CD4-positive, alpha-beta T cell treated with Interleukin-21 for 1 hour (primary cell): ENCODE measurements around the gene GPC5.
"Not testable (repeated sequence)": the region's sequence is repeated elsewhere in the genome, so short reads cannot be mapped to it uniquely, and the experiment has no call there.

ENCODE experiments used
- DNase-seq: peaks from one replicate; pipeline ENCODE4 v3.0.0-alpha.2; 2020

GPC5 gene

DNA sequence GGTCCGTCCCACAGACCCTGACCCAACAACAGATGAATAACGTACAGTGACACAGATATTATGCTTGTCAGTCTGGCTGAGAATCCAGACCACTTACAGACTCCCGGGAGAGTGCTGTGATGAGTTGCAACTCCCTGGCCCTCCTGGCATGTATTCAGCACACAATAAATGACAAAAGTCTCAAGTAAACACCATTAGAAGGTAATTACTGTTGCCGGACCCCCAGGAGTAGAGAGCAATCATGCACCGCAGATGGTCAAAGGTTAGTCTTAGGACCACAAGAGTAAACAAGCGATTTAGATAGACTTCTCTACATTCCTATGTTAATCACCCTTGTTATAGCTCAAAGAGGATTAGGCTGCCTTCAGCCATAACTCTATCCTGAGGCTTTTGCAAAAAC is 1101.8 kb downstream of the GPC5 start:
- no peak for DNase-seq

DNA sequence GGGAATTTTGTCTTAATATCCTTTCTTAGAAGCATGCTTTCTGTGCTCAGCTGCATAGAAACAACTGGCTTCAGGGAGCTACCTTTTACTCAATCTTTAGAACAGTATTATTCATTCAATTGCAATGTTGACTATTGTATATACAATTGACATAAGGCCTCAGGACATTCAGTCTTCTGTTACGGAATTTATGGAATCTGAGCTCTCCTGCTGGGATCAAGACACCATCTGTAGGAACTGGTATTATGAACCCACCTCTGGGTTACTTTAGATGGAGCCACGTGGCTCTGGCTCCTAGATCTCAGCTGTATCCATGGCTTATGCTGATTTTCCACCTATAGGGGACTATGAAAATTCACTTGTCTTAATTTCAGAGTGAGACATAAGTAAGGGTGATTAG is 1112.0 kb downstream of the GPC5 start:
- no peak for DNase-seq

- no peak for DNase-seq
Measured at GRCh38 chr13:92512852-92513251, 1114.4 kb downstream of the GPC5 start.

GRCh38 chr13:92513672-92514071 is 1115.3 kb downstream of the GPC5 start:
- DNase-seq = no peak

GRCh38 chr13:92514420-92515125 is 1116.2 kb downstream of the GPC5 start:
- no peak for DNase-seq

DNA sequence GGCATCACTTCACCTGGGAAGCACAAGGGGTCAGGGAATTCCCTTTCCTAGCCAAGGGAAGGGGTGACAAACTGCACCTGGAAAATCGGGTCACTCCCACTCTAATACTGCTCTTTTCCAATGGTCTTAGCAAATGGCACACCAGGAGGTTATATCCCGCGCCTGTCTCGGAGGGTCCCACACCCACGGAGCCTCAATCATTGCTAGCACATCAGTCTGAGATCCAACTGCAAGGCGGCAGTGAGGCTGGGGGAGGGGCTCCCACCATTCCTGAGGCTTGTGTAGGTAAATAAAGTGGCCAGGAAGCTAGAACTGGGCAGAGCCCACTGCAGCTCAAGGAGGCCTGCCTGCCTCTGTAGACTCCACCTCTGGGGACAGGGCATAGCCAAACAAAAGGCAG is 1118.5 kb downstream of the GPC5 start:
- DNase-seq = not testable (repeated sequence)

- not testable (repeated sequence) for DNase-seq
Measured at GRCh38 chr13:92518622-92519021, 1120.2 kb downstream of the GPC5 start.

GRCh38 chr13:92530364-92530763 is 1131.9 kb downstream of the GPC5 start:
- DNase-seq = no peak

DNA sequence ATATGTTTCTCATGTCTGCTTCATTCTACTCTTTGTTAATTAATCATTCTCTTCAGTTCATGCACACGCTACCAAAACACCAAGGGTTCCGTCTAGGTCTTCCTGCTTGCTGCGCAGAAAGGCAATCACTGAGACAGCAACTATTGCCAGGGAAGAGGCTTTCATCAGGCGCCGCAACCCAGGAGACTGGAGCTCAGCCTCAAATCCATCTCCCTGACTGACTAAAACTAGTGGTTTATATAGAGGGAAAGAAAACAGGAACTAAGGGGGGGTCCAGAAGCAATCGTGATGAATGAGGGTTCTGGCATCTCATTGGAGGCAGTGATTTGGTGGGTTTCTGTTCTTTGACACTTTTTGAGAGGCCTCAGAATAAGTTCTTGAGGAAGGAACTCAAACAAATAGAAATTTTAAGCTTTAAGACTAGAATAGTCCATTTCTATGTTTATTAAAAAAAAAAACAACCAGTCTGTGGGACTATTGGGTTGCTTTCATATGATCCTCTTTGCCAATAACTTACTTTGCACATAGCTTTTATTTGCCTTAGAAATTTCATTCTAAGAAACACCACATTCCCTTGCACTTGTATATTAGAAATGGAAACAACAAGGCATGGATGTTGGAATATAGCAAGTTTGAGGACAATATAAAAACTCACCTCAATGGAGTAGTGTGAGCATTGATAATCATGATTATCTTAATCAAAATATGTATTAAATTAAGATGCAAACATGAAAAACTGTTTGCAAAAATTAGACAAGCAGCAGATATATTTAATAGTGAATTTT is 1137.0 kb downstream of the GPC5 start:
- no peak for DNase-seq

DNA sequence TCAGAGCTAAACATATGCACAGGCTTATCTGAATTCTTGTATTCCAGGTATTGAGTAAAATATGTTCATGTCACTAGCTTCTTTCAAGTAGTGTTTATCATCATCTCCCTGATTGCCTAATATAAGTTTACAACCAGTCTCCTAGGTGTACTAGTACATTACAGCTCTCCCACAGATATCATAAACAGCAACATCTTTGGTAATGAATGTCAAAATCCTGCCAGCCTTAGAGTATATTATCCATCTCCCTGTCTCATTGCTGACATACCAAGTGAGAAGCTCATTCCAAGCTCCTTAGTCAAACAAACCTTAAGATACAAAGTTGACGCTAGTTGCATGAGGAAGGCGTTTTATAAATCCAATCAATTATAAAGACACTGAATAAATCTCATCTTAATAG is 1139.0 kb downstream of the GPC5 start:
- no peak for DNase-seq

DNA sequence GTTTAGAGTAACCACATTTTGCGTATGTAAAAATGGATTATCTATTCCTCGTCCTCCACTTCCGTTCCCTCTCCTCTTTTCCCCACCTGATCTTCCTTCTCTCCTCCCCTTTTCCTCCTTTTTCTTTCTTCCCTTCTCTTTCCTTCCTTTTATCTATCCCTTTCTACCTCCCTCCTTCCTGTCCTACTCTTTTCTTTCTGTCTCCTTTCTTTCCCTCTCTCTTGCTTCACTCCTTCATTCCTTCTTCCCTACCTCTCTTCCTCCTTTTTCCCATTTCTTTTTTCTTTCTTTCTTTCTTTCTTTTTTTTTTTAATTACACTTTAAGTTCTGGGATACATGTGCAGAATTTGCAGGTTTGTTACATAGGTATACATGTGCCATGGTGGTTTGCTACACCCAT is 1139.7 kb downstream of the GPC5 start:
- no peak for DNase-seq

DNA sequence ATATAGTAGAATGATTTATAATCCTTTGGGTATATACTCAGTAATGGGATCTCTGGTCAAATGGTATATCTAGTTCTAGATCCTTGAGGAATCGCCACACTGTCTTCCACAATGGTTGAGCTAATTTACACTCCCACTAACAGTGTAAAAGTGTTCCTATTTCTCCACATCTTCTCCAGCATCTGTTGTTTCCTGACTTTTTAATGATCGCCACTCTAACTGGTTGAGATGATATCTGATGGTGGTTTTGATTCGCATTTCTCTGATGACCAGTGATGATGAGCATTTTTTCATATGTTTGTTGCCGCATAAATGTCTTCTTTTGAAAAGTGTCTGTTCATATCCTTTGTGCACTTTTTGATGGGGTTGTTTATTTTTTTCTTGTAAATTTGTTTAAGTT is 1140.7 kb downstream of the GPC5 start:
- not testable (repeated sequence) for DNase-seq

DNA sequence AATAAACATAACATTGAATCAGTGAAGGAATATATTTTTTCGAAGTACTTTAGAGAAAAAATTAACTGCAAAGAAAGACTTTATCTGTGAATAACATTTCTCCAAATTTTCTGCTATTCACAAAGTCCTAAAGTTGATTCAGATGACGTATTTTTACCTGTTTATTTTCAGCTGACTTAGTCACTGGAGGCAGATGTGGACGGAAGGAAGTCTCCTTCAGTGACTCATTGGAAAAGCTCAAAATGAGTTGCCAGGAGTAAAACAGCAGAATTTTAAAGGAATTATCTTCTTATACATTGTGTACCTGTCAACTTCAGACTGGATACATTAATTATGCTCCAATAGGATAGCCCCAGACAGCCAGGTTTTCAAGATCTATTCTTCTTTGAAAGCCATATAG is 1148.8 kb downstream of the GPC5 start:
- no peak for DNase-seq

- no peak for DNase-seq
Measured at GRCh38 chr13:92549276-92549675, 1150.9 kb downstream of the GPC5 start.

DNA sequence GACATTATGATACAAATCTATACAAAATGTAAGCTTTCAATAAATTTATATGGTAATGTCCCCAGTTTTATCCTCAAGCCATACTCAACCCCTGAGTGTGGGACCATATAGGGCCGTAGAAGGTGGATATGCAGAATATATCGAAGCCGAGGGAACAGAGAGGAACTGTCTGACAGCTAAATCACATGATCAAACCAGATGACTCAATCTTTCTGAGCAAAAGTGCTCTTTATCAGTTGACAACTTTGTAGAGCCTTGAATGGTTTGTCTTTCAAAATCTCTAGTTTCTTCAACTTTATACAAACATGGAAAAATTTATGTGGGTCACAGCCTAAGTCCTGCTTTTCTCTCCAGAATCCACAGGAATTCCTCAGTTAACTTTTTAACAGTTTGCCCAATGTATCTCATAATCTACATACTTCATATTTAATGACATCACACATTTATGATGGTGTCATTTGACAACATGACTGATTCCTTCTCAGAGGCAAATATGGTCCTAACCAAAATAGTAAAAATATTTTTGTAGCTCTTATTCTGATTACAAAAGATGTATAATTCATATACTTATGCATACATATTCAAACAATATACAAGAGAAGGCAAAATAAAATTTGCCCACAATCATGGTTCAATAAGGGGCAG is 1155.2 kb downstream of the GPC5 start:
- no peak for DNase-seq

GRCh38 chr13:92560883-92561282 is 1162.5 kb downstream of the GPC5 start:
- DNase-seq = no peak

- no peak for DNase-seq
Measured at GRCh38 chr13:92564942-92565341, 1166.5 kb downstream of the GPC5 start.

DNA sequence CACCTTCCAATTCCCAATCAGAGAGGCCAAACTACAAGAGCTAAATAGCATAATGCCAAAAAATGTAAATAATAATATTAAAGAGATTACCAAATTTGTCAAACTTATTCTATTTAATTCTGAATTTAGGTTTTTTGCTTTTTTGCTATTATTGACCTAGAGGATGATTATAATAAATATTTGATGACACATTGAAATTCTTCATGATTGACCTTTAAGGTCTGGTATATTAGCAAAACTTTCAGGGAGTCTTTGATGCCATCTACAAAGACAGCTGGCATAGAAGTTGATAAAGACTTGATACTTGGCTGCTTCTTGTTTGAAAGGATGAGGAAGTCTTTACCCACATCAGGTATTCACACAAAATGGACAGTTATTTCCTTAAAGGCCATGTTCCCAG is 1168.3 kb downstream of the GPC5 start:
- no peak for DNase-seq

- DNase-seq = no peak
Measured at GRCh38 chr13:92572190-92572589, 1173.8 kb downstream of the GPC5 start.

DNA sequence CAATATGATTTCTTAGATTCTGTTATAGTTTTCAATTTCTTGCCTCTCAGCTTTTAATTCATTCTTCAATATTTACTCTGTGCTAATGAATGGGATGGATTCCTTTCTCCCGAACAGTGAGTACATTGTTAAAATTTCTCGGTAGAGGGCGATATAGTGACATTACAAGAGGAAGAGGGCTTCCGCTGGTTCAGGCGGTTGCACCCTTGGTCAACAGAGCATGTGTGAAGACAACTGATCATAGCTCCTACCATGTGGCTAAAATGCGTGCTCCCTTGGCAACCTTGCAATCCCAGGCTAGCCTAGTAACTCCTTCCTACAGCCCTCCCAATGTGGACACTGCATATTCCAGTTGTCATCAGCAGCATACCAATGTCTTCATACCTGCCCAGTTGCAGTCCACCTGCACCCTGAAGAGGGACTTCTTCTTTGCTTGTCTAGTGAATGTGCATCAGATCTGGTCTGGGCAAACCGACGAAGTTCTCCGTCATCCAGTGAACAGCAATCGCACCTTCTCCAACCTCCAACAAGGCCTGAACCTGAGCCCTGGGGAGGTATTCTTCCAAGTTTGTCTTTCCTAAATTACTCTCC is 1175.1 kb downstream of the GPC5 start:
- no peak for DNase-seq

- no peak for DNase-seq
Measured at GRCh38 chr13:92574499-92574898, 1176.1 kb downstream of the GPC5 start.

DNA sequence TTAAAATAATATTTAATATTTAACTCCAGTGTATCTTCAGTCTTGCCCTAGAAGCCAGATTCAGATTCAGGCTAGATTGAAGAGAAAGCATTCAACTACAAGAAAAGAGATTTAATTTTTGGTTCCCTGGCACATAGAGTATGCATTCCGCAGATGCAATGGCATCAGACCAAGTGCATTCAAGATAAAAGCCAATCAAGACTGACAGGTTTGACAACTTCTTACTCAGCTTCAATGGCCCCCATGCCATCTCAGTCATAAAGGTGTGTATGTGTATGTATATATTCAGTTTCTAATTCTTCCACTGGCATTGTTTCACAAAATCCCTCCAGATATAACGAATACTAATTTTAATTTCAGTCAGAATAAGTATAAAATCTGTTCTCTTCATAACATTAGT is 1177.4 kb downstream of the GPC5 start:
- DNase-seq = no peak

GRCh38 chr13:92578358-92578757 is 1179.9 kb downstream of the GPC5 start:
- no peak for DNase-seq

DNA sequence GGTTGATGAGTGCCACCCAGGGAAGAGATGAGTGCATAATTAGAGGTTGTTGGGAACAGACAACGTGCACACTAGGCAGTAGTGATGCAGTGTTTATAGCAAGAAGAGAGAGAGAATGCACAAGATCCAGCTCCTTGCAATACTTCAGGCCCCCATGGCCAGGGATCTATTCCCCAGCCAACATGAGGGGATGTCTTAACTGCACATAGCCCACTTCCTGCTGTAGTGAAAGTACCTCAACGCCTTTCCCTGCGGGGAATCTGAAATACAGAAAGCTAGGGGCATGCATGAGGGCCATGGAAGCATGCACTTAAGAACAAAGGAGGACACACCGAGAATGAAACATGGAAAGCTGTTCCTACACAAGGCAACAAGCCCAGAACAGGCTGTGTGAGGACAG is 1191.5 kb downstream of the GPC5 start:
- DNase-seq = no peak
